GM12878 (cell line): Measurements from ENCODE around the gene HOATZ.

ENCODE experiments used
- ASH2L ChIP-seq: fragments of 300-600, 200-600 bp; sonication (generic); IDR thresholded peaks from 2 replicates; pipeline ENCODE4 v1.6.1; 2017; ENCODE audit warnings: low read depth, mild to moderate bottlenecking, borderline replicate concordance
- CEBPB ChIP-seq, 2 experiments: fragments of 150-350 bp in 1 of 2; IDR thresholded peaks; 2 replicates each; pipeline ENCODE4 v1.6.1; 2012 to 2014; ENCODE audit warnings: low read depth in 2 of 2, low read length in 2 of 2, borderline replicate concordance in 1 of 2, inconsistent platforms in 1 of 2
- HCFC1 ChIP-seq: fragments of 150-350 bp; IDR thresholded peaks from 2 replicates; pipeline ENCODE4 v1.6.1; 2014; ENCODE audit warnings: low read length
- MAX ChIP-seq: IDR thresholded peaks from 2 replicates; pipeline ENCODE4 v1.6.1; 2012; ENCODE audit warnings: low read depth, low read length, improper control_type of control experiment
- NRF1 ChIP-seq: conservative IDR thresholded peaks from 2 replicates; pipeline ENCODE4 v1.6.1; 2011; ENCODE audit warnings: mild to moderate bottlenecking, low read depth, low read length, improper control_type of control experiment
- POLR2A ChIP-seq: IDR thresholded peaks from 2 replicates; pipeline ENCODE4 v1.6.1; 2011; ENCODE audit warnings: low read depth, mild to moderate bottlenecking, low read length
- RCOR1 ChIP-seq: conservative IDR thresholded peaks from 2 replicates; pipeline ENCODE4 v1.6.1; 2012; ENCODE audit warnings: low read depth, low read length, improper control_type of control experiment
- SMAD1 ChIP-seq: fragments of 450-650 bp; IDR thresholded peaks from 2 replicates; pipeline ENCODE4 v1.6.1; 2018; ENCODE audit warnings: mild to moderate bottlenecking, low read depth; ENCODE audit not compliant: partially characterized antibody
- TARDBP ChIP-seq: IDR thresholded peaks from 2 replicates; pipeline ENCODE4 v1.6.1; 2016; ENCODE audit warnings: borderline replicate concordance
- TF ChIP-seq, protein P1 (sequence below): fragments of 450-650 bp; IDR thresholded peaks from 2 replicates; pipeline ENCODE4 v1.6.1; 2016; ENCODE audit warnings: mild to moderate bottlenecking, moderate library complexity, borderline replicate concordance
- TF ChIP-seq, protein P2 (sequence below): IDR thresholded peaks from 2 replicates; pipeline ENCODE4 v1.6.1; 2011; ENCODE audit warnings: low read depth, low read length, improper control_type of control experiment, borderline replicate concordance

DNA sequence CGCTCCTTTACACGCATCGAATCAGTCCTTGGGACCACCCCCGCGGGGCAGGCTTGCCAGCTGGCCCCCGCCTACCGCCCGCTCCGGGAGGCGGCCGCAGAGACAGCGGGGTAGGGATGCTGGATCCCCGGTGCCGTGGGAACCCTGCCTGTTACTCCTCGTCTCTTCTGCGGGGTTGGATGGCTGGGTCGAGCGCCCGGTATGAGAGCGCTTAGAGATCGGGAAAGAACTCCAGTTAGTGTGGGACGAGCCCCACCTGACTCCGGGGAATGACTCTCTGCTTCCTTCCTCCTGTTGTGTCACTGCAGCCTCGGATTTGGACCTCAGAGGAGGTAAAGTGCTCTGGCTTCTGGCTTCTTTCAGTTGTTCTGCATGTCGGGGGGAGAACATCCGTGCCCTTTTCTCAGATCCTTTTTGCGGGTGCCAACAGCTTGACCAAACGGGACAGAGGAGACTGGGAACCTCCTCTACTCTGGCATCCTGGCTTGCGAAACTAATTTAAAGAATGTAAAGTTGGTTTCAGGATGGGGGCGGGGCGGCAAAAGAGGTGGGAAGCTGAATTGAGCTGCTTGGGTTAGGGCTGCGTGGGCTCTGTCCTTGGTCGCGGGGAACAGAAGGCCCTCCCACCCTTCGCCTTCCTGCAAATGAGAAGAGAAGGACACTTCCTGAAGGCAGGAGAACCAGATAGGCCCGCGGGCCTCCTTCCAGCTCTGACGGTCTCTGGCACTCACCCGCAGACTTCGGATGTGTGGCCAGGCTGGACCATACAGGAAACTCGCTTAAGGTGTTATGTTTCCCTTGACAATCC, 26.9 kb downstream of the HOATZ start:
- TF ChIP-seq, protein P1, sequence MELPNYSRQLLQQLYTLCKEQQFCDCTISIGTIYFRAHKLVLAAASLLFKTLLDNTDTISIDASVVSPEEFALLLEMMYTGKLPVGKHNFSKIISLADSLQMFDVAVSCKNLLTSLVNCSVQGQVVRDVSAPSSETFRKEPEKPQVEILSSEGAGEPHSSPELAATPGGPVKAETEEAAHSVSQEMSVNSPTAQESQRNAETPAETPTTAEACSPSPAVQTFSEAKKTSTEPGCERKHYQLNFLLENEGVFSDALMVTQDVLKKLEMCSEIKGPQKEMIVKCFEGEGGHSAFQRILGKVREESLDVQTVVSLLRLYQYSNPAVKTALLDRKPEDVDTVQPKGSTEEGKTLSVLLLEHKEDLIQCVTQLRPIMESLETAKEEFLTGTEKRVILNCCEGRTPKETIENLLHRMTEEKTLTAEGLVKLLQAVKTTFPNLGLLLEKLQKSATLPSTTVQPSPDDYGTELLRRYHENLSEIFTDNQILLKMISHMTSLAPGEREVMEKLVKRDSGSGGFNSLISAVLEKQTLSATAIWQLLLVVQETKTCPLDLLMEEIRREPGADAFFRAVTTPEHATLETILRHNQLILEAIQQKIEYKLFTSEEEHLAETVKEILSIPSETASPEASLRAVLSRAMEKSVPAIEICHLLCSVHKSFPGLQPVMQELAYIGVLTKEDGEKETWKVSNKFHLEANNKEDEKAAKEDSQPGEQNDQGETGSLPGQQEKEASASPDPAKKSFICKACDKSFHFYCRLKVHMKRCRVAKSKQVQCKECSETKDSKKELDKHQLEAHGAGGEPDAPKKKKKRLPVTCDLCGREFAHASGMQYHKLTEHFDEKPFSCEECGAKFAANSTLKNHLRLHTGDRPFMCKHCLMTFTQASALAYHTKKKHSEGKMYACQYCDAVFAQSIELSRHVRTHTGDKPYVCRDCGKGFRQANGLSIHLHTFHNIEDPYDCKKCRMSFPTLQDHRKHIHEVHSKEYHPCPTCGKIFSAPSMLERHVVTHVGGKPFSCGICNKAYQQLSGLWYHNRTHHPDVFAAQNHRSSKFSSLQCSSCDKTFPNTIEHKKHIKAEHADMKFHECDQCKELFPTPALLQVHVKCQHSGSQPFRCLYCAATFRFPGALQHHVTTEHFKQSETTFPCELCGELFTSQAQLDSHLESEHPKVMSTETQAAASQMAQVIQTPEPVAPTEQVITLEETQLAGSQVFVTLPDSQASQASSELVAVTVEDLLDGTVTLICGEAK: no peak
- TF ChIP-seq TARDBP (no peak), RCOR1 (no peak), MAX (no peak), HCFC1 (no peak), CEBPB (IDR thresholded peaks at IDR 0.05; ENCODE audit: borderline replicate concordance in 1 of 2, low read depth in 2 of 2, low read length in 2 of 2) (no peak), POLR2A (no peak), SMAD1 (no peak), ASH2L (no peak), NRF1 (no peak)
- TF ChIP-seq, protein P2, sequence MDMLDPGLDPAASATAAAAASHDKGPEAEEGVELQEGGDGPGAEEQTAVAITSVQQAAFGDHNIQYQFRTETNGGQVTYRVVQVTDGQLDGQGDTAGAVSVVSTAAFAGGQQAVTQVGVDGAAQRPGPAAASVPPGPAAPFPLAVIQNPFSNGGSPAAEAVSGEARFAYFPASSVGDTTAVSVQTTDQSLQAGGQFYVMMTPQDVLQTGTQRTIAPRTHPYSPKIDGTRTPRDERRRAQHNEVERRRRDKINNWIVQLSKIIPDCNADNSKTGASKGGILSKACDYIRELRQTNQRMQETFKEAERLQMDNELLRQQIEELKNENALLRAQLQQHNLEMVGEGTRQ: no peak
